ENCODE results near the gene ACSBG1. TPM values are rescaled to one million over a fixed set of nuclear protein-coding genes. Genes with fewer than 3 reads are reported as not detected.
A peak's percentile ranks its signal among the peaks of the same experiment; 100 is the strongest.

The ACSBG1 gene
- total and polyA plus RNA-seq, 10 of the 15 experiments (the other 5 are each of a cell fraction or from before 2014, with no cell fraction given) = 0.11 to 0.75 (median 0.42) TPM

GRCh38 chr15:78170848-78171773 is 63.3 kb downstream of the ACSBG1 start (continued):
- TF ChIP-seq FOXM1 (IDR thresholded peaks at IDR 0.05; ENCODE audit: low read depth, low read length) (0 out of 2 replicates have a peak, but pooled peaks have one; percentile 34), DPF2 (IDR thresholded peaks at IDR 0.05) (peak; percentile 48), BCL11A (IDR thresholded peaks at IDR 0.05; ENCODE audit: low read depth, low read length) (no peak; the same call in 1 of the 2 replicates), YBX1 (IDR thresholded peaks at IDR 0.05) (no peak), MYB (IDR thresholded peaks at IDR 0.05; ENCODE audit: borderline replicate concordance, low read depth, low read length) (no peak), CHD2 (IDR thresholded peaks at IDR 0.05; ENCODE audit: borderline replicate concordance, low read depth, low read length) (0 out of 2 replicates have a peak, but pooled peaks have one; percentile 36)

GRCh38 chr15:78168608-78169007 is 65.8 kb downstream of the ACSBG1 start:
- ATAC-seq = peak; percentile 28
- DNase-seq (ENCODE audit: low read depth, low spot score) = no peak
- no peak for FAIRE-seq
- ChIA-PET RAD21 (ENCODE audit: unreplicated experiment) (interaction anchor here (1.1 to 7.0 kb wide), 4 partner anchors 16 to 131 kb away, joined by 3 to 53 read pairs (median 4); partner anchors contain the start of genes IDH3A and SKIC8), POLR2A (interaction anchor here (1.2 to 3.0 kb wide), 3 partner anchors 13 to 19 kb away, joined by 4 to 29 read pairs (median 15); partner anchors contain the start of gene IDH3A), CTCF (interaction anchor here (0.9 to 7.1 kb wide), 9 partner anchors 9 to 73 kb away, joined by 3 to 48 read pairs (median 5); partner anchors contain the start of gene CIB2), SMC1A (ENCODE audit: uncharacterized antibody, unreplicated experiment) (interaction anchor here (1.2 to 13.7 kb wide), 7 partner anchors 8 to 71 kb away, joined by 3 to 152 read pairs (median 11); partner anchors contain the start of gene IDH3A)
- peak overlapping the region; percentile 50 for H3K4me2 ChIP-seq (ENCODE audit: control insufficient read depth, insufficient read depth)
- no peaks in the 10 kb centered on the region for H3K27me3 ChIP-seq (replicated peaks in 1 of 2; ENCODE audit: control insufficient read depth in 2 of 2, insufficient read depth in 2 of 2, low read length in 1 of 2)
- H3K4me3 ChIP-seq = no peak overlapping the region
- no TSS peak for BruUV-seq (replicated peaks)
- in situ Hi-C loops (cut with MboI) = loop anchor here (25.0 kb wide), 1 partner anchor 819 kb away; no protein-coding TSS in a partner anchor
- H3K4me1 ChIP-seq (ENCODE audit: control insufficient read depth, insufficient read depth, low read length) = peaks cover 66% of the 10 kb centered on the region
- peak overlapping the region; percentile 26; the same call in 1 of the 2 replicates for H2AFZ ChIP-seq (ENCODE audit: control insufficient read depth, low read depth, low read length)
- H4K20me1 ChIP-seq (ENCODE audit: control insufficient read depth, insufficient read depth) = no peaks in the 10 kb centered on the region
- H3K9me3 ChIP-seq (replicated peaks; ENCODE audit: control insufficient read depth, insufficient read depth, low read length) = peaks cover 8% of the 10 kb centered on the region; the same call in 2 of the 3 replicates
- intact Hi-C loops (cut with micrococcal nuclease; ENCODE audit: unreplicated experiment) = loop anchor here (5.0 kb wide), 1 partner anchor 101 kb away; no protein-coding TSS in a partner anchor
- peaks cover 23 to 44% of the 10 kb centered on the region in 2 experiments for H3K36me3 ChIP-seq (ENCODE audit: control insufficient read depth in 2 of 2, insufficient read depth in 2 of 2, low read length in 1 of 2)
- 87% methylated on average over 5 of the region's 5 CpGs for WGBS (ENCODE audit: insufficient coverage, insufficient replicate concordance, low lambda C conversion rate, missing lambda C conversion rate)
- peak overlapping the region; percentile 88 for H3K27ac ChIP-seq (ENCODE audit: control insufficient read depth, insufficient read depth)
- peak overlapping the region; percentile 25; the same call in 1 of the 2 replicates for H3K9ac ChIP-seq (ENCODE audit: control insufficient read depth, insufficient read depth, low read length)
- peaks cover 8% of the 10 kb centered on the region for H3K79me2 ChIP-seq (ENCODE audit: control insufficient read depth, insufficient read depth, low read length)
- TF ChIP-seq NFIC (IDR thresholded peaks at IDR 0.05; ENCODE audit: low read depth, low read length) (no peak), MTA3 (IDR thresholded peaks at IDR 0.05; ENCODE audit: borderline replicate concordance, low read length) (no peak), TCF7 (IDR thresholded peaks at IDR 0.05; ENCODE audit: borderline replicate concordance) (no peak), STAT1 (conservative IDR thresholded peaks at IDR 0.05) (no peak), HDAC6 (IDR thresholded peaks at IDR 0.05; ENCODE audit: unreplicated experiment) (no peak), ZNF687 (IDR thresholded peaks at IDR 0.05) (no peak), CREB1 (IDR thresholded peaks at IDR 0.05; ENCODE audit: low read depth) (no peak), WRNIP1 (IDR thresholded peaks at IDR 0.05; ENCODE audit: borderline replicate concordance, low read depth, low read length) (no peak), ZSCAN29 (IDR thresholded peaks at IDR 0.05) (no peak), PAX8 (IDR thresholded peaks at IDR 0.05) (no peak), SMC3 (IDR thresholded peaks at IDR 0.05; ENCODE audit: borderline replicate concordance, low read length) (no peak), NBN (IDR thresholded peaks at IDR 0.05) (no peak)

Data from GM12878 (cell line).